ENCODE results near the gene LARP1. TPM values are rescaled to one million over a fixed set of nuclear protein-coding genes. Genes with fewer than 3 reads are reported as not detected.
A peak's percentile ranks its signal among the peaks of the same experiment; 100 is the strongest.

The LARP1 gene
- total and polyA plus RNA-seq, 2 experiments from 2014 or later, result 133 to 302 TPM

- H3K79me2 ChIP-seq (replicated peaks; ENCODE audit: insufficient read depth), result peaks cover 5% of the 10 kb centered on the region; the same call in 1 of the 2 replicates
- peaks cover 3% of the 10 kb centered on the region for H3K27me3 Mint-ChIP-seq (ENCODE audit: insufficient read depth, low read depth, poor library complexity)
- H4K20me1 ChIP-seq (replicated peaks; ENCODE audit: insufficient read depth), result no peaks in the 10 kb centered on the region
- no peaks in the 10 kb centered on the region for H3K9me2 ChIP-seq (ENCODE audit: insufficient read depth)
- H2AFZ ChIP-seq, result no peak overlapping the region
- peaks cover 3% of the 10 kb centered on the region; the same call in 2 of the 3 replicates for H3K36me3 Mint-ChIP-seq (ENCODE audit: low read depth)
- no peak overlapping the region for H3K4me3 ChIP-seq
- no peak for TF ChIP-seq STAT1 (IDR thresholded peaks at IDR 0.05; ENCODE audit: unreplicated experiment)
- no peak for TF ChIP-seq JUNB (IDR thresholded peaks at IDR 0.05; ENCODE audit: unreplicated experiment)
- TF ChIP-seq, protein P1, sequence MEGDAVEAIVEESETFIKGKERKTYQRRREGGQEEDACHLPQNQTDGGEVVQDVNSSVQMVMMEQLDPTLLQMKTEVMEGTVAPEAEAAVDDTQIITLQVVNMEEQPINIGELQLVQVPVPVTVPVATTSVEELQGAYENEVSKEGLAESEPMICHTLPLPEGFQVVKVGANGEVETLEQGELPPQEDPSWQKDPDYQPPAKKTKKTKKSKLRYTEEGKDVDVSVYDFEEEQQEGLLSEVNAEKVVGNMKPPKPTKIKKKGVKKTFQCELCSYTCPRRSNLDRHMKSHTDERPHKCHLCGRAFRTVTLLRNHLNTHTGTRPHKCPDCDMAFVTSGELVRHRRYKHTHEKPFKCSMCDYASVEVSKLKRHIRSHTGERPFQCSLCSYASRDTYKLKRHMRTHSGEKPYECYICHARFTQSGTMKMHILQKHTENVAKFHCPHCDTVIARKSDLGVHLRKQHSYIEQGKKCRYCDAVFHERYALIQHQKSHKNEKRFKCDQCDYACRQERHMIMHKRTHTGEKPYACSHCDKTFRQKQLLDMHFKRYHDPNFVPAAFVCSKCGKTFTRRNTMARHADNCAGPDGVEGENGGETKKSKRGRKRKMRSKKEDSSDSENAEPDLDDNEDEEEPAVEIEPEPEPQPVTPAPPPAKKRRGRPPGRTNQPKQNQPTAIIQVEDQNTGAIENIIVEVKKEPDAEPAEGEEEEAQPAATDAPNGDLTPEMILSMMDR (conservative IDR thresholded peaks at IDR 0.05; ENCODE audit: low read depth in 2 of 2), result no peak
- no peak for TF ChIP-seq ZNF114 (CRISPR knock-in tag; IDR thresholded peaks at IDR 0.05)
- no peak for TF ChIP-seq EZH2phosphoT487 (IDR thresholded peaks at IDR 0.05; ENCODE audit: unreplicated experiment)
- TF ChIP-seq POLR2AphosphoS5 (IDR thresholded peaks at IDR 0.05; ENCODE audit: low read depth), result no peak
- no peak for TF ChIP-seq ZNF331 (CRISPR knock-in tag; IDR thresholded peaks at IDR 0.05; ENCODE audit: low read depth)
- no peak for TF ChIP-seq EZH2 (IDR thresholded peaks at IDR 0.05; ENCODE audit: low read depth, unreplicated experiment)
- TF ChIP-seq REST (IDR thresholded peaks at IDR 0.05; ENCODE audit: unreplicated experiment), result no peak
- TF ChIP-seq, protein P2, sequence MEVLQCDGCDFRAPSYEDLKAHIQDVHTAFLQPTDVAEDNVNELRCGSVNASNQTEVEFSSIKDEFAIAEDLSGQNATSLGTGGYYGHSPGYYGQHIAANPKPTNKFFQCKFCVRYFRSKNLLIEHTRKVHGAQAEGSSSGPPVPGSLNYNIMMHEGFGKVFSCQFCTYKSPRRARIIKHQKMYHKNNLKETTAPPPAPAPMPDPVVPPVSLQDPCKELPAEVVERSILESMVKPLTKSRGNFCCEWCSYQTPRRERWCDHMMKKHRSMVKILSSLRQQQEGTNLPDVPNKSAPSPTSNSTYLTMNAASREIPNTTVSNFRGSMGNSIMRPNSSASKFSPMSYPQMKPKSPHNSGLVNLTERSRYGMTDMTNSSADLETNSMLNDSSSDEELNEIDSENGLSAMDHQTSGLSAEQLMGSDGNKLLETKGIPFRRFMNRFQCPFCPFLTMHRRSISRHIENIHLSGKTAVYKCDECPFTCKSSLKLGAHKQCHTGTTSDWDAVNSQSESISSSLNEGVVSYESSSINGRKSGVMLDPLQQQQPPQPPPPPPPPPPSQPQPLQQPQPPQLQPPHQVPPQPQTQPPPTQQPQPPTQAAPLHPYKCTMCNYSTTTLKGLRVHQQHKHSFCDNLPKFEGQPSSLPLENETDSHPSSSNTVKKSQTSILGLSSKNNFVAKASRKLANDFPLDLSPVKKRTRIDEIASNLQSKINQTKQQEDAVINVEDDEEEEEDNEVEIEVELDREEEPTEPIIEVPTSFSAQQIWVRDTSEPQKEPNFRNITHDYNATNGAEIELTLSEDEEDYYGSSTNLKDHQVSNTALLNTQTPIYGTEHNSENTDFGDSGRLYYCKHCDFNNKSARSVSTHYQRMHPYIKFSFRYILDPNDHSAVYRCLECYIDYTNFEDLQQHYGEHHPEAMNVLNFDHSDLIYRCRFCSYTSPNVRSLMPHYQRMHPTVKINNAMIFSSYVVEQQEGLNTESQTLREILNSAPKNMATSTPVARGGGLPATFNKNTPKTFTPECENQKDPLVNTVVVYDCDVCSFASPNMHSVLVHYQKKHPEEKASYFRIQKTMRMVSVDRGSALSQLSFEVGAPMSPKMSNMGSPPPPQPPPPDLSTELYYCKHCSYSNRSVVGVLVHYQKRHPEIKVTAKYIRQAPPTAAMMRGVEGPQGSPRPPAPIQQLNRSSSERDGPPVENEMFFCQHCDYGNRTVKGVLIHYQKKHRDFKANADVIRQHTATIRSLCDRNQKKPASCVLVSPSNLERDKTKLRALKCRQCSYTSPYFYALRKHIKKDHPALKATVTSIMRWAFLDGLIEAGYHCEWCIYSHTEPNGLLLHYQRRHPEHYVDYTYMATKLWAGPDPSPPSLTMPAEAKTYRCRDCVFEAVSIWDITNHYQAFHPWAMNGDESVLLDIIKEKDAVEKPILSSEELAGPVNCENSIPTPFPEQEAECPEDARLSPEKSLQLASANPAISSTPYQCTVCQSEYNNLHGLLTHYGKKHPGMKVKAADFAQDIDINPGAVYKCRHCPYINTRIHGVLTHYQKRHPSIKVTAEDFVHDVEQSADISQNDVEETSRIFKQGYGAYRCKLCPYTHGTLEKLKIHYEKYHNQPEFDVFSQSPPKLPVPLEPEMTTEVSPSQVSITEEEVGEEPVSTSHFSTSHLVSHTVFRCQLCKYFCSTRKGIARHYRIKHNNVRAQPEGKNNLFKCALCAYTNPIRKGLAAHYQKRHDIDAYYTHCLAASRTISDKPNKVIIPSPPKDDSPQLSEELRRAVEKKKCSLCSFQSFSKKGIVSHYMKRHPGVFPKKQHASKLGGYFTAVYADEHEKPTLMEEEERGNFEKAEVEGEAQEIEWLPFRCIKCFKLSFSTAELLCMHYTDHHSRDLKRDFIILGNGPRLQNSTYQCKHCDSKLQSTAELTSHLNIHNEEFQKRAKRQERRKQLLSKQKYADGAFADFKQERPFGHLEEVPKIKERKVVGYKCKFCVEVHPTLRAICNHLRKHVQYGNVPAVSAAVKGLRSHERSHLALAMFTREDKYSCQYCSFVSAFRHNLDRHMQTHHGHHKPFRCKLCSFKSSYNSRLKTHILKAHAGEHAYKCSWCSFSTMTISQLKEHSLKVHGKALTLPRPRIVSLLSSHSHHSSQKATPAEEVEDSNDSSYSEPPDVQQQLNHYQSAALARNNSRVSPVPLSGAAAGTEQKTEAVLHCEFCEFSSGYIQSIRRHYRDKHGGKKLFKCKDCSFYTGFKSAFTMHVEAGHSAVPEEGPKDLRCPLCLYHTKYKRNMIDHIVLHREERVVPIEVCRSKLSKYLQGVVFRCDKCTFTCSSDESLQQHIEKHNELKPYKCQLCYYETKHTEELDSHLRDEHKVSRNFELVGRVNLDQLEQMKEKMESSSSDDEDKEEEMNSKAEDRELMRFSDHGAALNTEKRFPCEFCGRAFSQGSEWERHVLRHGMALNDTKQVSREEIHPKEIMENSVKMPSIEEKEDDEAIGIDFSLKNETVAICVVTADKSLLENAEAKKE (CRISPR knock-in tag; IDR thresholded peaks at IDR 0.05), result no peak
- TF ChIP-seq, protein P3, sequence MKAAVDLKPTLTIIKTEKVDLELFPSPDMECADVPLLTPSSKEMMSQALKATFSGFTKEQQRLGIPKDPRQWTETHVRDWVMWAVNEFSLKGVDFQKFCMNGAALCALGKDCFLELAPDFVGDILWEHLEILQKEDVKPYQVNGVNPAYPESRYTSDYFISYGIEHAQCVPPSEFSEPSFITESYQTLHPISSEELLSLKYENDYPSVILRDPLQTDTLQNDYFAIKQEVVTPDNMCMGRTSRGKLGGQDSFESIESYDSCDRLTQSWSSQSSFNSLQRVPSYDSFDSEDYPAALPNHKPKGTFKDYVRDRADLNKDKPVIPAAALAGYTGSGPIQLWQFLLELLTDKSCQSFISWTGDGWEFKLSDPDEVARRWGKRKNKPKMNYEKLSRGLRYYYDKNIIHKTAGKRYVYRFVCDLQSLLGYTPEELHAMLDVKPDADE (IDR thresholded peaks at IDR 0.05), result no peak
- TF ChIP-seq CREB1 (CRISPR knock-in tag; IDR thresholded peaks at IDR 0.05; ENCODE audit: low read depth), result no peak
- no peak for TF ChIP-seq NANOG (IDR thresholded peaks at IDR 0.05; ENCODE audit: borderline replicate concordance)
- no peak for ATAC-seq
- H3F3A ChIP-seq (replicated peaks; ENCODE audit: low read depth), result no peaks in the 10 kb centered on the region
- H3K27me3 ChIP-seq (ENCODE audit: insufficient read depth), result no peaks in the 10 kb centered on the region
- no peak overlapping the region for H3K4me2 ChIP-seq
- no peaks in the 10 kb centered on the region for H3K9me3 Mint-ChIP-seq
- H3K4me3 Mint-ChIP-seq, result no peak overlapping the region
- H3K27ac ChIP-seq (ENCODE audit: low read depth), result 0 out of 2 replicates have a peak overlapping the region, but pooled peaks have one; percentile 59
- peaks cover 25% of the 10 kb centered on the region; the same call in 1 of the 2 replicates for H3K4me1 ChIP-seq (ENCODE audit: insufficient read depth)
- no peaks in the 10 kb centered on the region for H3K36me3 ChIP-seq (ENCODE audit: insufficient read depth)
- no peak for DNase-seq (ENCODE audit: low spot score)
- H3K27ac Mint-ChIP-seq, result 0 out of 2 replicates have a peak overlapping the region, but pooled peaks have one; percentile 24
- peaks cover 28% of the 10 kb centered on the region for H3K4me1 Mint-ChIP-seq
These were observed 13.8 kb upstream of the LARP1 start for GRCh38 chr5:154741415-154741814.

Data from GM23338 (cell line).